GF-D8 (cell line): Measurements from ENCODE around the gene FNIP2.
A peak's percentile ranks its signal among the peaks of the same experiment; 100 is the strongest.

ENCODE experiments used
- DNase-seq: peaks from one replicate; lab custom pipeline; 2025; lab: John Stamatoyannopoulos, UW

FNIP2 gene

DNA sequence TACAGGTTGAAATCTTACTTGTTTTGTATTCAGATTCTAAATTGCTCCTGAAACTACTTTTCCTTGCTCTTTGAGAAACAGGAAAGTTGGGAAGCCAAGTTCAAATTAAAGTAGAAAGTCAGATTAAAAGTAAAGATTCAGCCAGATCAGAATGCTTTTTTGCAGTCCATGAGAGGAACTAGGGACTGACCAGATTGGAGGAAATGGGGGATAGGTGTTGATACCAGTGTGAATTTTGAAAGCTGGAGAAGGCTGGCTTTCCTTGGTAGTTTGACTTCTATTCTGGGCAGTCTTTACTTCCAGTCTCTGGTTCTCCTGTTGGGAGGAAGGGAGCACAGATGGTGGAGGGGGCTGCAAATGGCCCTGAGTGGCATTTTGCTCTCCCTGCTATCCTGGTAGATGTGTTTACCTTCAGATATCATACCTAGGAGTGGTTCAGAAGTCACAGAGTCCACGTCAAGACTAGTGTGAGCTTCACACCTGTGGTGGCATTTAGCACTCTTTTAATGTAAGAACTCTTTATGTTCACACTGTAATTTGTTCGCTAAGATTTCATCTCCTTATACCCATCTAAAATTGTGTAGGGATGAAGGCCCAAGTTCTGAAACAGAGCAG lies 68.8 kb downstream of the FNIP2 start:
- no peak for DNase-seq

DNA sequence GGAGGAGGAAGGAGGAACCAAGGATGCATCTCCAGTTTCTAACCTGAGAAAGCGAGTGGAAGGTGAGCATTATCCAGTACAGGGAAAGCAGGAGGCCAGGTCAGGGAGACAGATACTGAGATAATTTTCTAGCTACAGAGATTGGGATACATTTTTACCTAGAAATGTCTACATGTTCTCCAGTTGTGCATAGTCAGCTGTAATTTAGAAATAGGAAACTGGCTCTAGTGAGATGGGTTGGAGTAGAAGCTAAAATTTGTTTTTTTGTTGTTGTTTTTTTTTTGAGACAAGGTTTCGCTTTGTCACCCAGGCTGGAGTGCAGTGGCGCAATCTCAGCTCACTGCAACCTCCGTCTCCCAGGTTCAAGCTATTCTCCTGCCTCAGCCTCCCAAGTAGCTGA lies 71.3 kb downstream of the FNIP2 start:
- no peak for DNase-seq

DNA sequence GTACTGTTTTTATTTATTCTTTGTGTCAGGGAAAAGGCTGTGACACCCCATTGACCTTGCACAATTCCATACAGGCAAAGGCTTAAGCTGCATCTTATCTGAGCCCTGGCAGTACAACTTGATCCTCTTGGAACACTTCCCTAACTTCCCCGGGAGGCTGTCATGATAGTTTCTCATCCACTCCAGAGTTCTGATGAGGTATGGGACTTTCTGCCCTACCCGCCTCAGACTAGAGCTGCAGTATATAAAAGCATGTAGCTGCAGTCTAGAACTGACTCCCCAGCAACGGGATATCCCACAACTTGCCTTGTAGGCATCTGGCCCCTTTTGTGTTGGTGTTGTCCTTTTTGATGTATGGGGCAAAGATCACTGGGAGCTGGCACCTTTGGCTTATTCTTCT lies 72.7 kb downstream of the FNIP2 start:
- DNase-seq: no peak

DNA sequence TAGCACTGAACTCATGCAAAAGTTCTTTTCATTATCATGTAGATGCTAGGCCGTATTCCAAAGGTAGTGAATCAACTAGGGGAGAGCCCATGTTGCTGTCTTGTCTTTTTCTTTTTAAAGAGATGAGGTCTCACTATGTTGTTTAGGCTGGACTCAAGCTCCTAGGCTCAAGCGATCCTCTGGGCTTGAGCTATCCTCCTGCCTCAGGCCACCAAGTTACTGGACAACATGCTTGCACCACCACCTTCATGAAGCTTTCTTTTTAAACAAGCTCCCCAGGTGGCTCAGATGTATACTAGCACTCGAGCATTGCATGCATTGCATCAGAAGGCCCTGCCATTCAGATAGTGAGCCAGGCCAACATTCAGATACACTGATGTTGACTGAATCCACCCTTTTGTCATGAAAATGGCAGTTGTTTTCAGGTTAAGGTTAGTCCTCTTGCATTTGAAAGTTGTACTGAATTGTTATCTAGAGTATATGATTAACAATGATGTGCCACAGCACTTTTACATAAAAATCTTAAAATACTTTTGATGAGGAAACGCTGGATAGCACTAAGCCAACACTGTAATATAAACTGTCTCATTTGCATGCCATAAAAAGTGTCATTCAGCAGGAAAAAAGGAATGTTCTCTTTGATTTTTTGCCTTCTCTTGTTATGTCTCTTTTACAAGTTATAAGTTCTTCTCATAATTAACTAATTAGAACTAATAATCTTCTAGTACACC lies 76.7 kb downstream of the FNIP2 start:
- DNase-seq: no peak

DNA sequence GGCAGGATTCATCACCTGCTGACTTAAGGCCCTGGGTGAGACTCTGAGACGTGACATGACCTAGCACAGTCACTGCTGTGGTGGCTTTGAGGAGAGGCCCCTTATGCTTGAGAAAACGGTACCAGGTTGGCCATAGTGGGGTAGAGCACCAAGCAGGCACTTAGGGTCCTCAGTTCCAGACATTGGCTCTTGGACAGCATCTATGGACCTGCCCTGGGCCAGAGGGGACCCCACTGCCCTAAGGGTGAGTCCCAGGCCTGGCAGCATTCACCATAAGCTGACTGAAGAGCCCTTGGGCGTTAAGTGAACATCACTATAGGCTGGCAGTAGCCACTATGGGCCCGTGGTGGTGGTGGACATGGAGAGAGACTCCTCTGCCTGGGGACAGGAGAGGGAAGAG lies 78.7 kb downstream of the FNIP2 start:
- DNase-seq: no peak

DNA sequence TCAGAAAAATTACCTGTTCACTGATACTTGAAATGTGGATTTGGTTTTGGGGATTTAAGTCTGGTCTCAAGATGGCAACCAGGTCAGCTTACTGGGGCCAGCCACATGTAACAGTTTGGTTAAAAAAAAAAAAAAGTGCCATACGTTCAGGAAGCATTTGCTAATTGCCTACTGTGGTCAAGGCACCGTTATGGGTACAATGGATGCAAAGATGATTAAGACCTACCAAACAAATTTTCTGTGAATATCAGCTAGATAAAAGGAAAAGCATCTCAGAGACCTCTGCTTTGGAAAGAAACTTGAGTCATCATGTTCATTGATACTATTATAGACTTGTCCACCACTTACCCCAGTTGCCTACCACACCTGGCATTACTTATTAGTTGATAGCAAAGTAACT lies 80.9 kb downstream of the FNIP2 start:
- no peak for DNase-seq

DNA sequence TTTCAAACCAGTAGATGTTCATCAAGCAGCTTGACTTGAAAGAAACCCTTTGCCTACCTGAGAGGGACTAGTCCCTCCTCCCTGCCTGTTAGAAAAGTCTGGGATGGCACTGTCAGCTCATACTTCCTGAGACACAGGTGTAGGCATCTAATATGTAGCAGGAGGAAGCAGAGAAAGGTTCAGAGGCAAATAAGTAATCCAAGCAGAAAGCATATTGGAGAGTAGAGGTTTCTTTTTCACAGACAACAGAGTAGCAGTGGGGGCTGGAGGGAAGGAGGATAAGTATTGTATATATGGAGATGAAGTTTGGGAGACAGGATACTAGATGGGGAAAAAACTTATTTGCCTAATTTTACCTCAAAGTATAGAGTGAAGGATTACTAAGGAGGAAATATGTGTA lies 81.5 kb downstream of the FNIP2 start:
- no peak for DNase-seq

DNA sequence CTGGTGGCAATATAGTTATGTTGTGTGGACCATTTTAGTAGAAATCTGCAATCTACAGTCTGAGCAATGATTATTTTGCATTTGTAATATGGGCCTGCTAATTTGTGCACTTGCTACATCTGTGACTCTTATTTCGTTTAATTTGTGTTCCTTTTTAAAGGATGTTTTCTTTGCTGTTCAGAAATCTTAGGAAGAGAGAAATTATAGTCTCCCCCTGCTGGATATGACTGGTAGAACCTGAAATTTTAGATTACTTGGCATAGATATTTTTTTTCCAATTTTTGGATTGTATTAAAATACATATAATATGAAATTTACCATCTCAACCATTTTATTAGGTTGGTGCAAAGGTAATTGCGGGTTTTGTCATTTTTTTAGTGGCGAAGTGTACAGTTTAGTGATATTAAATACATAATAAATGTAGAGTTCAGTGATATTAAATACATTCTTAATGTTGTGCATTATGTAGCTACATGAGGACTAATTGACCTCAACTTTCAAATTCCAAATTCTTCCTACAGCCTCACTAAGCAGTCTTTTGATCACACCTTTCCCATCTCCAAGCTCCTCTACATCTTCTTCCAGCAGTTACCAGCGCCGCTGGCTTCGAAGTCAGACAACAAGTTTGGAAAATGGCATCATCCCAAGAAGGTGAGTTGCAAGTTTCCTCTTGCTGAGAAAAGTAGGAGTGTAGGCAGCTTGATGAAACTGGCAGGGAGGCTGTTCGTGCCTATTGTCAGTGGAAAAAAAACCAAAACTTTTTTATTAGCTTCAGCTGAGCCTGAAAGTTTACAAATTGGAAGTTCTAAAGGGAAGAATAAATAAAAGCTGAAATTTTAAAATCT lies 82.2 kb downstream of the FNIP2 start:
- DNase-seq: no peak

DNA sequence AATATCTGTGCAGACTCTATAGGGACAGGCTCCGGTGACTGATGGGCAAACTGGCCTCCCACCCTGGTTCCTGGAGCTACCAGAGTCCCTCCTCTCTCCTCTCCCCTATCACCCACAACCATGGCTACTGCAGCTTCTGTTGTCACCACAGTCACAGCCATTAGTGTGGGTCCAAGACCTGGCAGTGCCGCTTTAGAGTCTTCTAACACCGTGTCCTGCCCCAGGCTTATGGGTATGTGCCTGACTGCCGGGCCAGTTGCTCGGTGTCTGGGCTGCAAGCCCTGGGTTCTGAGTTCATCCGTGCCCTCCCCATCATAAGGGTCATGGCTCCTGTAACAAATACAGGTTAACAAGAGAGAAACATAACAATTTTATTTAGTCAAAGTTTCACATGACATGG lies 85.4 kb downstream of the FNIP2 start:
- no peak for DNase-seq

DNA sequence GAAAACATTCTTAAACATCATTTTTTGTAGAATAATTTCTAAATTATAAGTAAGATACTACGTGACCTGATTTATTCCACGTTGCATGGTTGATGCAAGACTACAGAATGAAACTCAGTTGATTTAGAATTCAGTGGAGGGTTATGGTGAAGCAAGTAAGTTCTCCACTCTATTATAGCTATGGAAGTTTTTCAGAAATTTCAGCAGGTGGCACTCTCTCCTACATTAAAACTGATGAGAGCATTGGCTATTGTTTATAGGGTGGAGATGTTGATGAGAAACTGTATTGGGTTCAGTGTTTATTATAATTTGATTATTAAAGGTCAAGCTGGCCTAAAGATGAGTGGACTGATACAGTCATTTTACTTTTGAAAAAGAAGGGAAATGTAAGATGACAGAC lies 88.0 kb downstream of the FNIP2 start:
- DNase-seq: peak; percentile 24

DNA sequence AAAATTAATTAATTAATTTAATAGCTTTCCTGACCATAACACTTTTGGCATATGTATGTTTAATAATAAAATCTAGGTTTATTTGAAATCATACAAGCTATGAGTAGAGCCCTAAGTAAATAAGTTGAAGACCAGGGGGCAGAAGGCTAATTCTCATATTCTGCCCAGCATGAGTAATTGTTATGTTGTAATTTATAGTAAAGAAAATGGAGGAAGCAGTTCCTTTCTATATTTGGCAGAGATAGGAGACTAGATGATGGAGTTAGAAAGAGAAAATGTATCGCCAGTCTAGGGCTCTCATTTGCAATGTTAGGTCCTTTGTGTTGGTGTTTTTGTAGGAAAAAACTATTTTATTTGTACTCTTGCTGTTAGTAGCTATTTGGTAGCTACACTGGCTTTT lies 89.1 kb downstream of the FNIP2 start:
- no peak for DNase-seq

DNA sequence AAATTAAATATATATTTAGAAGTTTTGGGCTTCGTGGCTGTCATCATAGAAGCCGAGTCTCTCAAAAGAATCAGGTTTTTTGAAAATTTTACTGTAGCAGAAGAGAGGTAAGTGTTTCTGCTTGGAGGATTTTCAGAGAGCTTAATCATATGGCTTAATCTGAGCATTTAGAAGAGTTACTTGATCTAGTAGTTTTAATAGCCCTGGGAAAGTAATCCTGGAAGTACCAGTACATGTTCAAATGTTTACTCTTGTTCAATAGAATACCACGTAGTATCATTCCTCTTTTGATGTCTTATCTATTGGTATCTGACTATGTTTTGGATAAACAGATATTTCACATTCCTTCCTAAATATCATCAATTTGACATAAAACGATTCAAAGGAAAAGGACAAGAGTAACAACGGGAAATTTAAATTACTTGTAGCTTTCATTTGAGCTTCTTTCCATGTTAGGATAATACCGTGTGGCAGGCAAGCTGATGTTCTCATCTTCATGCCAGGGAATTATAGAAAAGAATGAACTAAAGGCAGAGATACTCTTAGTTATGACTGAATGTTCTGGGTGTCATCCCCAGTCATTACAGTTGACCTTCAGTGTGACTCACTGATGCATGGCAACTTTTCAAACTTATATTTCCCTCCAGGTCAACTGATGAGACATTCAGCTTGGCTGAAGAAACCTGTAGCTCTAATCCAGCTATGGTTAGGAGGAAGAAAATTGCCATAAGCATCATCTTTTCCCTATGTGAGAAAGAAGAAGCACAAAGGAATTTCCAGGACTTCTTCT lies 89.8 kb downstream of the FNIP2 start:
- no peak for DNase-seq

DNA sequence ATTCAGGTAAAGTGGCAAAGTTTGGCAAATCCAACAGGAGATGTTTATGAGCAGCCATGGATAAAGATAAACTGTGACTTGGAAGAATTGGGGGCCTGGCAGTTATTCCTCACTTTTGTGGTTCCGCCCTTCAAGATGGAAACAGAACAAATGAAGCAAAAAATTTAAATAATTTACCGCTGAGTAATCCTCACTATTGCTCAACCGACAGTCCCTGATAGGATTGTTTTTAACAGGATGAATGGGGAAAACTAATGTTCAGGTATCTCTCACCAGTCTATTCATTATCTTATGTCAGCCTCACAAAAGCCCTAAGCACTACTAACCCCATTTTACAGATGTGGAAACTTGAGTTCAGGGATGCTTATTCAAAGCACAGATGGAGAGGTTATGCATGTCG lies 90.8 kb downstream of the FNIP2 start:
- DNase-seq: no peak

DNA sequence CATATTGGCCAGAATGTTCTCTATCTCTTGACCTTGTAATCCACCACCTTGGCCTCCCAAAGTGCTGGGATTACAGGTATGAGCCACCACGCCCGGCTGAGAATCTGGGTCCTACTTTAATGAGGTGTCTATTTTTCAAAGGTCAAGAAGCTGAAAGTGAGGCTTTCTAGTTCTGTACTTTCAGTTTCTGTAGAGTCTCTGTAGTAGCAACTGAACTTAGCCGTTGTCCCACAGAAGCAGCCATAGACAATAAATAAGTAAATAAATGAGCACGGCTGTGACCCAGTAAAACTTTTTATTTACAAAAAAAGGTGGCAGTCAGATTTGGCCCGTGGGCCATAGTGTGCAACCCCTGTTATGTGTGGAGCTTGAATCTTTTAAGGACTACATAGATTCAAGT lies 92.0 kb downstream of the FNIP2 start:
- no peak for DNase-seq

DNA sequence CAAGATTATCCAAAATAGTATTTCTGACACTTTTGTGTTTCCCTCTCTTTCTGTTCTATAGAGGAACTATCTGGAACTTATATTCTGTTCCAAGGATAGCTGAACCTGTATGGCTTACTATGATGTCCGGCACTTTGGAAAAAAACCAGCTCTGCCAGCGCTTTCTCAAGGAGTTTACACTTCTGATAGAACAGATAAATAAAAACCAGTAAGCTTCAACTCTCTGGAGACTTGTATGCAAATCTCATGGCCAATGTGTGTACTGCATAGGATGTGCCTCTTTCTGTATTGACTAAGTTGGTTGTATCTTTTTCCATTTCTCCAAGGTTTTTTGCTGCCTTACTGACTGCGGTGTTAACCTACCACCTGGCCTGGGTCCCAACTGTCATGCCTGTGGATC lies 92.5 kb downstream of the FNIP2 start:
- no peak for DNase-seq

DNA sequence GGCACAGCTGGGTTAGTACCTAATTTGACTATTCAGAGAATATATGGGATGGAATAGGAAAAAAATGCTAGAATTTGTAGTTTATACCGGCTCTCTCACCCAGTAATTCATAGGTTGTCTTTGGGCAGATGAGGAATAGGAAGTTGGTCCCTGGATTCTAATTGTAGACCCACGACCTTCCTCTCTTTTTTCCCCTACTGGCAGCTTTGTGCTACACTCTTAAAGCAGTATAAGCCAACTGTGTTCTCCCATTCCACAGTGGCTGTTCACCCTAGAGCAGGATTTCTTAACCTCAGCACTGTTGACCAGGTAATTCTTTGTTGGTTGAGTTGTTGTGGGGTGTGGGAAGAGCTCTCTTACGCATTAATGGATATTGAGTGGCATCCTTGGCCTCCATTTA lies 92.9 kb downstream of the FNIP2 start:
- no peak for DNase-seq

DNA sequence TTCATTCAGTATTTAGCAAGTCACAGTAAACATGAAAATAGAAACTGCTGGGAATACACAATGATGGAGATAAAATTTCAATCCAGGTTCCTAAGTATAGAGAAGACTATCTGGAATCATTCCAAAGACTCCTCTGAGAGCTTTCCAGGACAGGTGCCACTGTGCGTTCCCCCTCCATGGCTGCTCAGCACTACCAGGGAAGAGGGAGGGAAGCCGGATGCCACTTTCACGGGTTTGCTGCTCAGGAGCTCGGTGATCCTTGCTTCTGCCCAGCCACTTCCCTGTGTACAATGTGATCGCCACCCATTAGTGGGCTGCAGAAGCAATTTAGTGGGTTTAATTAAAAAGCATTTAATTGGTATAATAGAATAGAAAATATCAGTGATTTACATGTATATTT lies 94.5 kb downstream of the FNIP2 start:
- no peak for DNase-seq

DNA sequence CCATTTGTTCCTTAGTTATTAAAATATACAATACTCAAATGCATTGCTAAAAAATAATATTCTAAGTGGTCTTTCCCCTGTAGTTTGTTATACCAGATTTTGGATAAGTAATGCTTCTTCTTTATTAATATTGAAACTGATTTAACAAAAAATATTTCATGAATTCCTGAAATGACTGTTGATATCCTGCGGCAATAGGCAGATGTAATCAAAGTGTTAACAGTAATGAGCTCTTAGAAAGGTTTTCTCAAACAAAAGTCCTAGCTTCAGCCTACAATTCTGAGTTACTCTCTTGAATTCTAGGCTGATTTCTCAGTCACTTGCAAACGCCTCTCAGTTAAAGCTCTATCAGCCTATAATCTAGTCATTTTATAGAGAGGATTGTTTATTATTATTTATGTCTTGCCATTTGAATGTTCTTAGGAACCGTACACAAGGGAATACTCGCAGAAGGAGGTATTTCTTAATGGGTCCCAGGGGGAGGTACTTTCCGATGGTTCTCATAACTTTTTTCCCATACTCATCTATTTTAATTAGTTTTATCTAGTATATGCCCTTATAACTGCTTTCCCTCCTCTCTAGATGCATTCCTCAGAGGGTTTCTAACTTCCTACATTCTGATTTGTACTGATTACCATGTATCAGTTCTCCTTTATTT lies 96.8 kb downstream of the FNIP2 start:
- DNase-seq: no peak

DNA sequence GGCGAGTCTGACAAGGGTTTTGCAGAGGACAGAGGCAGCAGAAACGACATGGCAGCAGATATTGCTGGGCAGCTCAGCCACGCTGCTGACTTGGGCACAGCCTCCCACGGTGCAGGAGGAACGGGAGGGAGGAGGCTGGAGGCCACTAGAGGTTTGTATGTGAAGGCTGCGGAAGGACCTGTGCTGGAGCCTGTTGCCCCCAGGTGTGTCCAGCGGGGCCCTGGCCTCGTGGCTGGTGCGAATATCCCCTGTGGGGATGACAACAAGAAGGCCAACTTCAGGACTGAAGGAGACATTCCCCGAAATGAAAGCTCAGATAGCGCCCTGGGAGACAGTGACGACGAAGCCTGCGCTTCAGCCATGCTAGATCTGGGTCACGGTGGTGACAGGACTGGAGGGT lies 100.2 kb downstream of the FNIP2 start:
- no peak for DNase-seq

DNA sequence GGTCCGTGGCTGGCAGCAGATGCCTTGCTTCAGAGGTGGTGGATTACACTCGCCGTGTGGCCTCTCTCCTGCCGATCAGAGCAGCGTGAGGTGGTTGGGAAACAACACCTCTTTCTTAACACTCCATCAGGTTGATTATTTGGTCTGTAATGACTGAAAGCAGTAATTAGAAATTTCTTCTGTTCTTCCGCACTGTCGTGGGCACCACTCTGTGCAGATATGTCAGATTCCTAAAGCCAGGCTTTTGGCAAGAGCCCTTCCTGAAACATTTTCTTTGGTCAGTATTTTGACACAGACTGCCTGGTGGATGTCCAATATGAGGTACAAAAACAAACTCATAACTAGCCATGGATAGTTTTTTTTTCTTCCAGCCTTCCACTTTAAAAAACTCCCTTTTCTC lies 100.9 kb downstream of the FNIP2 start:
- DNase-seq: no peak

DNA sequence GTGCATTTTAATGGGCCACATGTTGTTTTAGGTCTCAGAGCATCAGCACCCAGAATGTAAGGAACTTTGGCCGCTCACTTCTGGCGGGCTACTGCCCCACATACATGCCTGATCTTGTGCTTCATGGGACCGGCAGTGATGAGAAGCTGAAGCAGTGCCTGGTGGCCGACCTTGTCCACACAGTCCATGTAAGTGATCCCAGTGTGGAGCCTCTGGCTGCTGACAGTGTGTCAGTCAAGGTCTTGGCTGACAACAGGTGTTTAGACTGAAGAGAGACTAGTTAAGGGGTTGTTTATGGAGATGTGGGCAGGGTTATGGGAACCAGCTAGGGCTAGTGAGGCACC lies 101.4 kb downstream of the FNIP2 start:
- DNase-seq: no peak
